HEK293 (cell line): Measurements from ENCODE around the gene STX18.

Source experiments
- SCRT1 ChIP-seq: fragments of 450-650 bp; formaldehyde crosslinking; IDR thresholded peaks from 2 replicates; pipeline ENCODE4 v1.5.1; 2016; ENCODE audit warnings: missing biosample characterization, missing genetic modification characterization, borderline replicate concordance
- SCRT2 ChIP-seq: fragments of 450-650 bp; formaldehyde crosslinking; IDR thresholded peaks from 2 replicates; pipeline ENCODE4 v1.5.1; 2016; ENCODE audit warnings: missing biosample characterization, missing genetic modification characterization
- TCF7L2 ChIP-seq: IDR thresholded peaks from 2 replicates; pipeline ENCODE4 v1.6.1; 2011; ENCODE audit warnings: low read depth, mild to moderate bottlenecking, inconsistent platforms, low read length, moderate library complexity, borderline replicate concordance
- ZEB2 ChIP-seq: fragments of 450-650 bp; formaldehyde crosslinking; IDR thresholded peaks from 2 replicates; pipeline ENCODE4 v1.5.1; 2016; ENCODE audit warnings: missing biosample characterization, missing genetic modification characterization
- ZNF10 ChIP-seq: fragments of 450-650 bp; formaldehyde crosslinking; IDR thresholded peaks from 2 replicates; pipeline ENCODE4 v1.5.1; 2017; ENCODE audit warnings: missing biosample characterization, missing genetic modification characterization
- ZNF324 ChIP-seq: fragments of 450-650 bp; formaldehyde crosslinking; IDR thresholded peaks from 2 replicates; pipeline ENCODE4 v1.5.1; 2016; ENCODE audit warnings: missing biosample characterization, missing genetic modification characterization
- ZNF423 ChIP-seq: fragments of 450-650 bp; formaldehyde crosslinking; IDR thresholded peaks from 2 replicates; pipeline ENCODE4 v1.5.1; 2016; ENCODE audit warnings: missing biosample characterization, missing genetic modification characterization
- ZNF629 ChIP-seq: fragments of 450-650 bp; formaldehyde crosslinking; IDR thresholded peaks from 2 replicates; pipeline ENCODE4 v1.5.1; 2017; ENCODE audit warnings: missing biosample characterization, missing genetic modification characterization
- TF ChIP-seq, protein P1 (sequence below): fragments of 450-650 bp; formaldehyde crosslinking; IDR thresholded peaks from 2 replicates; pipeline ENCODE4 v1.5.1; 2016; ENCODE audit warnings: missing biosample characterization, missing genetic modification characterization
- TF ChIP-seq, protein P2 (sequence below): fragments of 450-650 bp; formaldehyde crosslinking; conservative IDR thresholded peaks from 2 replicates; pipeline ENCODE4 v1.5.1; 2016; ENCODE audit warnings: low read depth, missing biosample characterization, missing genetic modification characterization

DNA sequence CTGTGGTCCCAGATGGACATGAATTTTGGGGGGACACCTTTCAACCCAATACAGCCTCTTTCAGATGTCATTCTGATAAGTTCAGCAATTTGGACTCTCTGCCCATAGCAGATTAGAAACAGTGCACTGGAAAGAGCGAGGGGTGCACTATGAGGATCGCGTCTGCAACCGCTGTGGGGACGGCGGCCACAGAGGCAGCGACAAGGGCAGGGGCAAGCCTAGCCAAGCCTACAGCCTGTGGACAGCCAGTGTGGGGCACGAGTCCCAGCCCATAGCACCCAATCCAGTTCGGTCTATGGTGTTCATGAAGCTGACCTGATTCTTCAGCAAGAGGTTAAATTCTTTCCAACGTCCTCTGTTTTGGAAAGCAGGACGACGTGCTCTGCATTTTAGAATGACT lies 164.7 kb downstream of the STX18 start:
- no peak for TF ChIP-seq ZNF629 (tag by site-specific recombination)
- TF ChIP-seq ZNF324 (tag by site-specific recombination) = no peak
- TF ChIP-seq SCRT2 (tag by site-specific recombination) = no peak
- no peak for TF ChIP-seq ZNF423 (tag by site-specific recombination)
- TF ChIP-seq TCF7L2 = no peak
- no peak for TF ChIP-seq ZEB2 (tag by site-specific recombination)
- no peak for TF ChIP-seq SCRT1
- TF ChIP-seq ZNF10 = no peak
- TF ChIP-seq, protein P1, sequence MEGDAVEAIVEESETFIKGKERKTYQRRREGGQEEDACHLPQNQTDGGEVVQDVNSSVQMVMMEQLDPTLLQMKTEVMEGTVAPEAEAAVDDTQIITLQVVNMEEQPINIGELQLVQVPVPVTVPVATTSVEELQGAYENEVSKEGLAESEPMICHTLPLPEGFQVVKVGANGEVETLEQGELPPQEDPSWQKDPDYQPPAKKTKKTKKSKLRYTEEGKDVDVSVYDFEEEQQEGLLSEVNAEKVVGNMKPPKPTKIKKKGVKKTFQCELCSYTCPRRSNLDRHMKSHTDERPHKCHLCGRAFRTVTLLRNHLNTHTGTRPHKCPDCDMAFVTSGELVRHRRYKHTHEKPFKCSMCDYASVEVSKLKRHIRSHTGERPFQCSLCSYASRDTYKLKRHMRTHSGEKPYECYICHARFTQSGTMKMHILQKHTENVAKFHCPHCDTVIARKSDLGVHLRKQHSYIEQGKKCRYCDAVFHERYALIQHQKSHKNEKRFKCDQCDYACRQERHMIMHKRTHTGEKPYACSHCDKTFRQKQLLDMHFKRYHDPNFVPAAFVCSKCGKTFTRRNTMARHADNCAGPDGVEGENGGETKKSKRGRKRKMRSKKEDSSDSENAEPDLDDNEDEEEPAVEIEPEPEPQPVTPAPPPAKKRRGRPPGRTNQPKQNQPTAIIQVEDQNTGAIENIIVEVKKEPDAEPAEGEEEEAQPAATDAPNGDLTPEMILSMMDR (tag by site-specific recombination) = no peak
- TF ChIP-seq, protein P2, sequence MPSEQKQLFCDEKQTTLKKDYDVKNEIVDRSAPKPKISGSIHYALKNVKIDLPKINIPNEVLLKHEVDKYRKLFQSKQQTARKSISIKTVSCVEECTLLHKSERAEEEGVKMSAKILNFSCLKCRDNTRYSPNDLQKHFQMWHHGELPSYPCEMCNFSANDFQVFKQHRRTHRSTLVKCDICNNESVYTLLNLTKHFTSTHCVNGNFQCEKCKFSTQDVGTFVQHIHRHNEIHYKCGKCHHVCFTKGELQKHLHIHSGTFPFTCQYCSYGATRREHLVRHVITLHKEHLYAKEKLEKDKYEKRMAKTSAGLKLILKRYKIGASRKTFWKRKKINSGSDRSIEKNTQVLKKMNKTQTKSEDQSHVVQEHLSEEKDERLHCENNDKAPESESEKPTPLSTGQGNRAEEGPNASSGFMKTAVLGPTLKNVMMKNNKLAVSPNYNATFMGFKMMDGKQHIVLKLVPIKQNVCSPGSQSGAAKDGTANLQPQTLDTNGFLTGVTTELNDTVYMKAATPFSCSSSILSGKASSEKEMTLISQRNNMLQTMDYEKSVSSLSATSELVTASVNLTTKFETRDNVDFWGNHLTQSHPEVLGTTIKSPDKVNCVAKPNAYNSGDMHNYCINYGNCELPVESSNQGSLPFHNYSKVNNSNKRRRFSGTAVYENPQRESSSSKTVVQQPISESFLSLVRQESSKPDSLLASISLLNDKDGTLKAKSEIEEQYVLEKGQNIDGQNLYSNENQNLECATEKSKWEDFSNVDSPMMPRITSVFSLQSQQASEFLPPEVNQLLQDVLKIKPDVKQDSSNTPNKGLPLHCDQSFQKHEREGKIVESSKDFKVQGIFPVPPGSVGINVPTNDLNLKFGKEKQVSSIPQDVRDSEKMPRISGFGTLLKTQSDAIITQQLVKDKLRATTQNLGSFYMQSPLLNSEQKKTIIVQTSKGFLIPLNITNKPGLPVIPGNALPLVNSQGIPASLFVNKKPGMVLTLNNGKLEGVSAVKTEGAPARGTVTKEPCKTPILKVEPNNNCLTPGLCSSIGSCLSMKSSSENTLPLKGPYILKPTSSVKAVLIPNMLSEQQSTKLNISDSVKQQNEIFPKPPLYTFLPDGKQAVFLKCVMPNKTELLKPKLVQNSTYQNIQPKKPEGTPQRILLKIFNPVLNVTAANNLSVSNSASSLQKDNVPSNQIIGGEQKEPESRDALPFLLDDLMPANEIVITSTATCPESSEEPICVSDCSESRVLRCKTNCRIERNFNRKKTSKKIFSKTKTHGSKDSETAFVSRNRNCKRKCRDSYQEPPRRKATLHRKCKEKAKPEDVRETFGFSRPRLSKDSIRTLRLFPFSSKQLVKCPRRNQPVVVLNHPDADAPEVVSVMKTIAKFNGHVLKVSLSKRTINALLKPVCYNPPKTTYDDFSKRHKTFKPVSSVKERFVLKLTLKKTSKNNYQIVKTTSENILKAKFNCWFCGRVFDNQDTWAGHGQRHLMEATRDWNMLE (tag by site-specific recombination) = no peak
